ENCODE results near the gene SRSF3. TPM values are rescaled to one million over a fixed set of nuclear protein-coding genes. Genes with fewer than 3 reads are reported as not detected.
A peak's percentile ranks its signal among the peaks of the same experiment; 100 is the strongest.
"Not testable (repeated sequence)": the region's sequence is repeated elsewhere in the genome, so short reads cannot be mapped to it uniquely, and the experiment has no call there.

The SRSF3 gene
- polyA plus RNA-seq, 1 donor (not counting 4 experiments of a cell fraction or from before 2014, with no cell fraction given): 398 TPM

DNA sequence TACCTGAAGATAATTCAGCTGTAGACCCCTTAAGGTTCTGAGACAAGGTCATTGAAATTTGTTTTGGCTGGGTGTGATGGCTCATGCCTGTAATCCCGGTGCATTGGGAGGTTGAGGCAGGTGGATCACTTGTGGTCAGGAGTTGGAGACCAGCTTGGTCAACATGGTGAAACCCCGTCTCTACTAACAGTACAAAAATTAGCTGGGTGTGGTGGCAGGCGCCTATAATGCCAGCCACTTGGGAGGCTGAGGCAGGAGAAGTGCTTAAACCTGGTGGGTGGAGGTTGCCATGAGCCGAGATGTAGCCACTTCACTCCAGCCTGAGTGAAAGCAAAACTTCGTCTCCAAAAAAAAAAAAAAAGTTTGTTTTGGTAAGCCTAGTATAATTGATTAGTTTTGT, 11.0 kb downstream of the SRSF3 start:
- H2AFZ ChIP-seq (ENCODE audit: control insufficient read depth, low read length): no peak overlapping the region
- DNase-seq (ENCODE audit: low read depth, low spot score) (no peak), FAIRE-seq (no peak)
- H3K9me3 ChIP-seq (ENCODE audit: control insufficient read depth, low read depth, low read length): no peaks in the 10 kb centered on the region
- TF ChIP-seq EZH2 (IDR thresholded peaks at IDR 0.05; ENCODE audit: low read length): no peak
- TF ChIP-seq, protein P1, sequence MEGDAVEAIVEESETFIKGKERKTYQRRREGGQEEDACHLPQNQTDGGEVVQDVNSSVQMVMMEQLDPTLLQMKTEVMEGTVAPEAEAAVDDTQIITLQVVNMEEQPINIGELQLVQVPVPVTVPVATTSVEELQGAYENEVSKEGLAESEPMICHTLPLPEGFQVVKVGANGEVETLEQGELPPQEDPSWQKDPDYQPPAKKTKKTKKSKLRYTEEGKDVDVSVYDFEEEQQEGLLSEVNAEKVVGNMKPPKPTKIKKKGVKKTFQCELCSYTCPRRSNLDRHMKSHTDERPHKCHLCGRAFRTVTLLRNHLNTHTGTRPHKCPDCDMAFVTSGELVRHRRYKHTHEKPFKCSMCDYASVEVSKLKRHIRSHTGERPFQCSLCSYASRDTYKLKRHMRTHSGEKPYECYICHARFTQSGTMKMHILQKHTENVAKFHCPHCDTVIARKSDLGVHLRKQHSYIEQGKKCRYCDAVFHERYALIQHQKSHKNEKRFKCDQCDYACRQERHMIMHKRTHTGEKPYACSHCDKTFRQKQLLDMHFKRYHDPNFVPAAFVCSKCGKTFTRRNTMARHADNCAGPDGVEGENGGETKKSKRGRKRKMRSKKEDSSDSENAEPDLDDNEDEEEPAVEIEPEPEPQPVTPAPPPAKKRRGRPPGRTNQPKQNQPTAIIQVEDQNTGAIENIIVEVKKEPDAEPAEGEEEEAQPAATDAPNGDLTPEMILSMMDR (optimal IDR thresholded peaks at IDR 0.05 in 1 of 3, IDR thresholded peaks at IDR 0.05 in 1 of 3, conservative IDR thresholded peaks at IDR 0.05 in 1 of 3; ENCODE audit: extremely low read depth in 1 of 3, insufficient read depth in 2 of 3, low read length in 3 of 3): no peak
- peaks cover 47% of the 10 kb centered on the region for H3K4me1 ChIP-seq (ENCODE audit: control insufficient read depth, extremely low read depth, insufficient read depth, low read length)
- H3K9ac ChIP-seq (ENCODE audit: control insufficient read depth, extremely low read depth, insufficient read depth, low read length): no peak overlapping the region
- peaks cover 25 to 51% of the 10 kb centered on the region in 2 experiments for H3K36me3 ChIP-seq (ENCODE audit: control insufficient read depth in 2 of 2, extremely low read depth in 1 of 2, insufficient read depth in 2 of 2, low read length in 2 of 2)
- H4K20me1 ChIP-seq (ENCODE audit: control insufficient read depth, extremely low read depth, insufficient read depth, low read length): peaks cover 48% of the 10 kb centered on the region
- H3K27me3 ChIP-seq (ENCODE audit: control insufficient read depth, extremely low read depth, insufficient read depth, low read length): no peaks in the 10 kb centered on the region
- H3K9me1 ChIP-seq (ENCODE audit: control insufficient read depth, extremely low read depth, insufficient read depth, low read length): peaks cover 2% of the 10 kb centered on the region
- H3K4me2 ChIP-seq (ENCODE audit: control insufficient read depth, extremely low read depth, insufficient read depth, low read depth, low read length): no peak overlapping the region
- H3K27ac ChIP-seq (ENCODE audit: control insufficient read depth, insufficient read depth, low read length): no peak overlapping the region
- no peak overlapping the region for H3K4me3 ChIP-seq (ENCODE audit: control insufficient read depth in 2 of 3, extremely low read depth in 1 of 3, insufficient read depth in 2 of 3, low read depth in 1 of 3, low read length in 3 of 3)
- H3K79me2 ChIP-seq (ENCODE audit: control insufficient read depth, insufficient read depth, low read length): peaks cover 52% of the 10 kb centered on the region
- dilution Hi-C loops (cut with MboI; ENCODE audit: extremely low pct_ligation_motif_present, low sequenced_read_pairs): no loop called here

DNA sequence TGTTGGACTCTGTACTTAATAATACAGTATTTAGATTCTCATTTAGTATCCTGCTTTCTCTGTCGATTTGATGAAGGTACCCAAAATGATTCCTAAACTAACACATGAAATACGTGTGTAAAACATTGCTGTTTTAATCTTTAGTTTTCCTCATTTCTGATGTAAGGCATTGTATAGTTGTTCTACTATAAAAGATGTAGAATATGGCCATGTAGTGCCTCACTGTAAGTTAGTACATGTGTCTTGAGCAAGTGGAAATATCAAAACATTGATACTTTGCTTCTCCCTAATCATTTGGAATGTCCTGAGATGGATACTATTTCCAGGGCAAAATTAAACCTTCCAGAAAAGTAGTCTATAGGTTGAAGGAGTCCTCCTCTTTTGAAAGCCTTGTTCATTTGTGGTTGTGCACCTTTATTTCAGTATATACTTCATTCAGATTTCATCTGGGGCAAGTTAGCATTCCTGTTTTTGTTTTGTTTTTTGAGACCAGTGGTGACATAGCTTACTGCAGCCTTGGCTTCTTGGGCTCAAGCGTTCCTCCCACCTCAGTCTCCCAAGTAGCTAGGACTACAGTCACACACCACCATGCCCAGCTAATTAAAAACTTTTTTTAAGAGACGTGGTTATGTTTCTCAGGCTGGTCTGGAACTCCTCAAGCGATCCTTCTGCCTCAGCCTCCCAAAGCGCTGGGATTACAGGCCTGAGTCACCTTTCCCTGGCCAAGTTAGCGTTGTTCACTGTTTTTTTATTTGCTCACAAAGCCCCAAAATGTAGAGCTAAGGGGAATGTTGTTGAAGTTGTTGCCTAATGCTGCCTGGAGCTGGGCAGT, 11.6 kb downstream of the SRSF3 start:
- dilution Hi-C loops (cut with MboI; ENCODE audit: extremely low pct_ligation_motif_present, low sequenced_read_pairs): no loop called here
- H2AFZ ChIP-seq (ENCODE audit: control insufficient read depth, low read length): no peak overlapping the region
- H3K9me3 ChIP-seq (ENCODE audit: control insufficient read depth, low read depth, low read length): no peaks in the 10 kb centered on the region
- DNase-seq (ENCODE audit: low read depth, low spot score): no peak
- H3K9me1 ChIP-seq (ENCODE audit: control insufficient read depth, extremely low read depth, insufficient read depth, low read length): peaks cover 2% of the 10 kb centered on the region
- no peak overlapping the region for H3K4me2 ChIP-seq (ENCODE audit: control insufficient read depth, extremely low read depth, insufficient read depth, low read depth, low read length)
- H3K9ac ChIP-seq (ENCODE audit: control insufficient read depth, extremely low read depth, insufficient read depth, low read length): no peak overlapping the region
- H3K36me3 ChIP-seq (ENCODE audit: control insufficient read depth in 2 of 2, extremely low read depth in 1 of 2, insufficient read depth in 2 of 2, low read length in 2 of 2): peaks cover 22 to 45% of the 10 kb centered on the region in 2 experiments
- TF ChIP-seq, protein P1 (optimal IDR thresholded peaks at IDR 0.05 in 1 of 3, IDR thresholded peaks at IDR 0.05 in 1 of 3, conservative IDR thresholded peaks at IDR 0.05 in 1 of 3; ENCODE audit: extremely low read depth in 1 of 3, insufficient read depth in 2 of 3, low read length in 3 of 3): no peak
- TF ChIP-seq EZH2 (IDR thresholded peaks at IDR 0.05; ENCODE audit: low read length): no peak
- no peak overlapping the region for H3K27ac ChIP-seq (ENCODE audit: control insufficient read depth, insufficient read depth, low read length)
- no peak overlapping the region for H3K4me3 ChIP-seq (ENCODE audit: control insufficient read depth in 2 of 3, extremely low read depth in 1 of 3, insufficient read depth in 2 of 3, low read depth in 1 of 3, low read length in 3 of 3)
- H4K20me1 ChIP-seq (ENCODE audit: control insufficient read depth, extremely low read depth, insufficient read depth, low read length): peaks cover 41% of the 10 kb centered on the region
- no peaks in the 10 kb centered on the region for H3K27me3 ChIP-seq (ENCODE audit: control insufficient read depth, extremely low read depth, insufficient read depth, low read length)
- peaks cover 46% of the 10 kb centered on the region for H3K79me2 ChIP-seq (ENCODE audit: control insufficient read depth, insufficient read depth, low read length)
- FAIRE-seq: no peak
- H3K4me1 ChIP-seq (ENCODE audit: control insufficient read depth, extremely low read depth, insufficient read depth, low read length): peaks cover 42% of the 10 kb centered on the region

DNA sequence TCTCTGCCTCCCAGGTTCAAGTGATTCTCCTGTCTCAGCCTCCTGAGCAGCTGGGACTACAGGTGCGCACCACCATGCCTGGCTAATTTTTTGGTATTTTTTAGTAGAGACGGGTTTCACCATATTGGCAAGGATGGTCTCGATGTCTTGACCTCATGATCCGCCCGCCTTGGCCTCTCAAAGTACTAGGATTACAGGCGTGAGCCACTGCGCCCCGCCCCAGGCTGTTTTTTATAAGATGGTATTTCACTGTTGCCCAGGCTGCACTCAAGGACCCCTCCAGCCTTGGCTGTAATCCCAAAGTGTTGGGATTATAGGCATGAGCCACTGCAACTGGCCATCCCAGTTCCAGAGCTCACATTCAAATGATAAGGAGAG, 13.1 kb downstream of the SRSF3 start:
- dilution Hi-C loops (cut with MboI; ENCODE audit: extremely low pct_ligation_motif_present, low sequenced_read_pairs); H3K9me1 ChIP-seq (ENCODE audit: control insufficient read depth, extremely low read depth, insufficient read depth, low read length); H3K4me3 ChIP-seq (ENCODE audit: control insufficient read depth in 2 of 3, extremely low read depth in 1 of 3, insufficient read depth in 2 of 3, low read depth in 1 of 3, low read length in 3 of 3); H3K9me3 ChIP-seq (ENCODE audit: control insufficient read depth, low read depth, low read length); H2AFZ ChIP-seq (ENCODE audit: control insufficient read depth, low read length); H3K27me3 ChIP-seq (ENCODE audit: control insufficient read depth, extremely low read depth, insufficient read depth, low read length); DNase-seq (ENCODE audit: low read depth, low spot score); FAIRE-seq; H3K9ac ChIP-seq (ENCODE audit: control insufficient read depth, extremely low read depth, insufficient read depth, low read length): not testable (repeated sequence)
- H3K27ac ChIP-seq (ENCODE audit: control insufficient read depth, insufficient read depth, low read length): peak overlapping the region; percentile 61
- peaks cover 30% of the 10 kb centered on the region for H3K79me2 ChIP-seq (ENCODE audit: control insufficient read depth, insufficient read depth, low read length)
- peaks cover 39% of the 10 kb centered on the region for H3K4me1 ChIP-seq (ENCODE audit: control insufficient read depth, extremely low read depth, insufficient read depth, low read length)
- peaks cover 15 to 42% of the 10 kb centered on the region in 2 experiments for H3K36me3 ChIP-seq (ENCODE audit: control insufficient read depth in 2 of 2, extremely low read depth in 1 of 2, insufficient read depth in 2 of 2, low read length in 2 of 2)
- peak overlapping the region; percentile 30 for H3K4me2 ChIP-seq (ENCODE audit: control insufficient read depth, extremely low read depth, insufficient read depth, low read depth, low read length)
- H4K20me1 ChIP-seq (ENCODE audit: control insufficient read depth, extremely low read depth, insufficient read depth, low read length): peaks cover 41% of the 10 kb centered on the region

All from keratinocyte (primary cell).